GM18873 (cell line): Measurements from ENCODE around the gene BICC1.

Source experiments
- ATAC-seq: cut with Tn5 transposase; IDR thresholded peaks from one replicate; pipeline ENCODE4 v1.9.1; 2021; ENCODE audit warnings: mild to moderate bottlenecking, moderate library complexity, moderate number of reproducible peaks; ENCODE audit not compliant: unreplicated experiment, low FRiP score

Gene BICC1

GRCh38 chr10:58734116-58734515 is 221.4 kb downstream of the BICC1 start:
- ATAC-seq, result no peak

GRCh38 chr10:58734664-58735063 is 222.0 kb downstream of the BICC1 start:
- no peak for ATAC-seq

- no peak for ATAC-seq
Measured at GRCh38 chr10:58735087-58735486, 222.4 kb downstream of the BICC1 start.

- ATAC-seq, result no peak
Measured at GRCh38 chr10:58740620-58741369, 228.1 kb downstream of the BICC1 start.

GRCh38 chr10:58741673-58742072 is 229.0 kb downstream of the BICC1 start:
- ATAC-seq, result no peak

- ATAC-seq, result no peak
Measured at GRCh38 chr10:58742141-58742540, 229.5 kb downstream of the BICC1 start.

- no peak for ATAC-seq
Measured at GRCh38 chr10:58743466-58744115, 230.9 kb downstream of the BICC1 start.

GRCh38 chr10:58746474-58747185 is 234.0 kb downstream of the BICC1 start:
- no peak for ATAC-seq

GRCh38 chr10:58747687-58748086 is 235.0 kb downstream of the BICC1 start:
- no peak for ATAC-seq

GRCh38 chr10:58752665-58753064 is 240.0 kb downstream of the BICC1 start:
- ATAC-seq, result no peak

GRCh38 chr10:58753425-58753824 is 240.8 kb downstream of the BICC1 start:
- ATAC-seq, result no peak

- no peak for ATAC-seq
Measured at GRCh38 chr10:58754469-58755339, 242.0 kb downstream of the BICC1 start.

- no peak for ATAC-seq
Measured at GRCh38 chr10:58755340-58755610, 242.6 kb downstream of the BICC1 start.

- ATAC-seq, result no peak
Measured at GRCh38 chr10:58755677-58756076, 243.0 kb downstream of the BICC1 start.

GRCh38 chr10:58756130-58756719 is 243.6 kb downstream of the BICC1 start:
- ATAC-seq, result no peak

GRCh38 chr10:58757352-58758065 is 244.8 kb downstream of the BICC1 start:
- ATAC-seq, result no peak

GRCh38 chr10:58758321-58758720 is 245.6 kb downstream of the BICC1 start:
- ATAC-seq, result no peak

GRCh38 chr10:58764087-58764747 is 251.5 kb downstream of the BICC1 start:
- ATAC-seq, result no peak

GRCh38 chr10:58765910-58766309 is 253.2 kb downstream of the BICC1 start:
- ATAC-seq, result no peak
